Measurements from ENCODE around the gene MYT1.
"Not testable (repeated sequence)": the region's sequence is repeated elsewhere in the genome, so short reads cannot be mapped to it uniquely, and the experiment has no call there.

MYT1 gene

GRCh38 chr20:64280460-64280843 lies 116.2 kb downstream of the MYT1 start:
- DNase-seq, result no peak

GRCh38 chr20:64283646-64284045 lies 119.4 kb downstream of the MYT1 start:
- DNase-seq, result no peak

- DNase-seq, result peak; percentile 71
Observed at GRCh38 chr20:64285579-64286446, 121.6 kb downstream of the MYT1 start.

- peak; percentile 30 for DNase-seq
Observed at GRCh38 chr20:64286447-64287263, 122.4 kb downstream of the MYT1 start.

- not testable (repeated sequence) for DNase-seq
Observed at GRCh38 chr20:64287264-64287590, 123.0 kb downstream of the MYT1 start.
